ENCODE results near the gene HLA-DPA1.

The HLA-DPA1 gene

DNA sequence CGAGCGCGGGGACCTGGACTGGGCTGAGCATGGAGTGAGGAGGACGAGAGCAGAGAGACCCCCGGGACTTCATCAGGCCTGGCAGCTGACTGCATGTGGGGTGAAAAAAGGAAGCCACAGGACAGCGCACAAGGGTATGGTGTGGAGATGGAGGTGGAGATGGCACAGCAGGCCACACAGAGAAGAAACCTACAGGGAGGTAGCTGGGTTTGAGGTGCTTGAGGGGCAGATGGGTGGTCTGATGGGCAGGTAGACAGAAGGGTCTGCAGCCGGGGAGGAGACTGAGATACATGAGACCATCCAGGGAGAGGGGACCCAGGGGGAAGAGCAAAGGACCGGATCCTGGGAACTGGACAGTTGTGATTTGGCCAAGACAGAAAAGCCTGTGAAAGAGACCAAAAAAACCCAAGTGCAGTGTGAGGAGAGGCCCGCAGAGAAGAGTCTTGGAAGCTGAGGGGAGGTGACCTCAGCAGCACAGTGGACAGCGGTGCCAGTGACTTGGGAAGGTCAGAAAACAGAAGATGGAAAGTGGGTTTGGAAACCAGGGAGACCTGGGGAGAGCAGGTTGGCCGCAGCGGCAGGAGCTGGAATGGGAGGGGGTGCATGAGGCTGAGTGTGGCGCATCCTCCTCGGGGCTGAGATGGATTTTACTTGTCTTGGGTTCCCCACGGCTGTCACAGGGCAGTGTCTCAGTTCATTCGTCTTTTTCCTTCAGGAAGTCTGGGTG, 7.8 kb upstream of the HLA-DPA1 start:
- no peak for TF ChIP-seq Cebpa-rat (IDR thresholded peaks at IDR 0.05)
- Histone ChIP-seq H4K20me1 (peaks cover 0 to 34% (median 0%) of the 10 kb centered on the region in 11 experiments; a peak in 7 of 22 replicates), H3K4me2 (peak overlapping the region; percentile 73 to 95 (median 94)), H3K36me3 (peaks cover 29 to 42% (median 33%) of the 10 kb centered on the region in 11 experiments), H3K27ac (peak overlapping the region; percentile 32 to 75 (median 67); a peak in 21 of 22 replicates), H3K27me3 (no peaks in the 10 kb centered on the region), H3K4me3 (peak overlapping the region; percentile 56 to 76 (median 65)), H3K9me3 (replicated peaks in 1 of 11) (no peaks in the 10 kb centered on the region), H3K4me1 (peaks cover 53 to 78% (median 66%) of the 10 kb centered on the region in 10 experiments), H3K9ac (peak overlapping the region; percentile 70 to 82 (median 80))

- Histone ChIP-seq H3K9ac (peak overlapping the region; percentile 70 to 82 (median 80)), H3K4me3 (peak overlapping the region; percentile 56 to 76 (median 65)), H4K20me1 (peaks cover 0 to 34% (median 0%) of the 10 kb centered on the region in 11 experiments; a peak in 7 of 22 replicates), H3K27ac (peak overlapping the region; percentile 32 to 75 (median 67); a peak in 21 of 22 replicates), H3K4me1 (peaks cover 59 to 86% (median 73%) of the 10 kb centered on the region in 10 experiments), H3K27me3 (no peaks in the 10 kb centered on the region), H3K9me3 (replicated peaks in 1 of 11) (no peaks in the 10 kb centered on the region), H3K36me3 (peaks cover 20 to 34% (median 24%) of the 10 kb centered on the region in 11 experiments), H3K4me2 (peak overlapping the region; percentile 73 to 95 (median 94))
- TF ChIP-seq Cebpa-rat (IDR thresholded peaks at IDR 0.05), result no peak
Observed at GRCh38 chr6:33080127-33081089, 7.0 kb upstream of the HLA-DPA1 start.

- Histone ChIP-seq H3K4me2 (peak overlapping the region; percentile 73 to 95 (median 94)), H3K36me3 (peaks cover 12 to 26% (median 16%) of the 10 kb centered on the region in 11 experiments; a peak in 21 of 22 replicates), H3K27me3 (no peaks in the 10 kb centered on the region), H3K9me3 (replicated peaks in 1 of 11) (no peaks in the 10 kb centered on the region), H3K4me1 (peaks cover 63 to 92% (median 78%) of the 10 kb centered on the region in 10 experiments), H4K20me1 (peaks cover 0 to 34% (median 0%) of the 10 kb centered on the region in 11 experiments; a peak in 7 of 22 replicates), H3K27ac (peak overlapping the region in 9 of 11 experiments; percentile 3 to 75 (median 67); a peak in 13 of 22 replicates), H3K9ac (peak overlapping the region in 4 of 11 experiments; percentile 6 to 81 (median 40); a peak in 4 of 22 replicates), H3K4me3 (peak overlapping the region in 7 of 10 experiments; percentile 56 to 76 (median 68); a peak in 8 of 20 replicates)
- TF ChIP-seq Cebpa-rat (IDR thresholded peaks at IDR 0.05), result no peak
Observed at GRCh38 chr6:33079580-33079979, 6.1 kb upstream of the HLA-DPA1 start.

DNA sequence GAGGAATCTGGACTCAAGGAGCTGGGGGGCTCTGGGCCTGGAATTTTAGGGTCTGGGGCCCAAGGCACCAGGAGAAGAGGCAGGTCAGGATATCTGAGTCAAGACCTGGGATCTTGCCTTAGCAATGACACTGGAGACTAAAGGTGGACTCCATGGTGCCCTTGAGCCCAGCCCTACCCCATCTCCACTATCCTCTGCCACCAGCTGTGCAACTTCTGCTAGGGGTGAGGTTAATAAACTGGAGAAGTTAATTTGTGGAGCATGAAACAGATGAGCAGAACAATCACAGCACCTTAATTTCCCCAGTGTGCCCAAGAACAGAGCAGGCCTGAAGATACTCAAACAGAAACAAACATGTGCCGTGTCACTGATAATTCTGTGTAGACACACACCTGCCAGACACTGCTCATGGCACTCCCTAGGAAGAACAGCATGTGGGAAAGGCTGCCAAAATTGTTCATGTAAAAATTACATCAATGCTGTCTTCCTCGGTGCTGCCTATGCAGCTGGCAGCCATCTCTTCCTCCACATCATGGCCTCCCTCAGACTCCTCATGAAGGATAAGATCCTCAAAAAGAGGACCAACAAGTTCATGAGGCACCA, 5.6 kb upstream of the HLA-DPA1 start:
- no peaks in the 10 kb centered on the region for H3K9me3 ChIP-seq (replicated peaks in 1 of 11)
- peak overlapping the region in 8 of 11 experiments; percentile 1 to 75 (median 64); a peak in 10 of 22 replicates for H3K27ac ChIP-seq
- H3K27me3 ChIP-seq, result no peaks in the 10 kb centered on the region
- peaks cover 6 to 20% (median 11%) of the 10 kb centered on the region in 11 experiments; a peak in 20 of 22 replicates for H3K36me3 ChIP-seq
- peaks cover 64 to 91% (median 74%) of the 10 kb centered on the region in 10 experiments for H3K4me1 ChIP-seq
- H4K20me1 ChIP-seq, result peaks cover 0 to 34% (median 0%) of the 10 kb centered on the region in 11 experiments; a peak in 7 of 22 replicates
- no peak overlapping the region for H3K4me3 ChIP-seq
- H3K9ac ChIP-seq, result peak overlapping the region in 2 of 11 experiments; percentile 2 to 12; a peak in 2 of 22 replicates
- peak overlapping the region; percentile 73 to 95 (median 94) for H3K4me2 ChIP-seq
- TF ChIP-seq Cebpa-rat (IDR thresholded peaks at IDR 0.05), result no peak

DNA sequence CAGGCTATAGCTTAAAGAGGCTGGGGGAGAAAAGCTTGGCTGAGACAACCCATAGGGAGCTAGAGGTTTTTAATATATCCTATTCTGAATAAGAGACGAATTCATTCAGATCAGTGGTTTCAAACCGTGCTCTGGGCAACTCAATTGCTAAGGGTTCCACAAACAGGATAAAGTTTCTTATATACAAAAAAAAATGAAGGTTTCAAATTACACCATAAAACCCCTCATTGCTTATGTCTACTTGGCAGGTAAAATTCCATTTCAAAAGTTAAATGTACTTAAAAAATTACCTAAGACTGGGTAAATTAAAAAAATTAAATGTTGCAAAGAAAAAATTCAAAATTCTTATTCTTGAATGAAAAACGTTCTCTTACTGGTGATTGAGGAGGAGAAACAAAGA, 5.0 kb upstream of the HLA-DPA1 start:
- peak overlapping the region in 4 of 10 experiments; percentile 15 to 43 (median 38); a peak in 5 of 20 replicates for H3K4me3 ChIP-seq
- H3K27me3 ChIP-seq, result no peaks in the 10 kb centered on the region
- TF ChIP-seq Cebpa-rat (IDR thresholded peaks at IDR 0.05), result no peak
- H3K27ac ChIP-seq, result peak overlapping the region in 3 of 11 experiments; percentile 65 to 75 (median 73); a peak in 4 of 22 replicates
- H3K9ac ChIP-seq, result peak overlapping the region in 2 of 11 experiments; percentile 12 to 26; a peak in 3 of 22 replicates
- no peaks in the 10 kb centered on the region for H3K9me3 ChIP-seq (replicated peaks in 1 of 11)
- H3K4me1 ChIP-seq, result peaks cover 66 to 92% (median 77%) of the 10 kb centered on the region in 10 experiments
- peaks cover 0 to 34% (median 0%) of the 10 kb centered on the region in 11 experiments; a peak in 7 of 22 replicates for H4K20me1 ChIP-seq
- peak overlapping the region; percentile 73 to 95 (median 94); a peak in 21 of 22 replicates for H3K4me2 ChIP-seq
- H3K36me3 ChIP-seq, result peaks cover under 1 to 14% (median 5%) of the 10 kb centered on the region in 11 experiments; a peak in 20 of 22 replicates

DNA sequence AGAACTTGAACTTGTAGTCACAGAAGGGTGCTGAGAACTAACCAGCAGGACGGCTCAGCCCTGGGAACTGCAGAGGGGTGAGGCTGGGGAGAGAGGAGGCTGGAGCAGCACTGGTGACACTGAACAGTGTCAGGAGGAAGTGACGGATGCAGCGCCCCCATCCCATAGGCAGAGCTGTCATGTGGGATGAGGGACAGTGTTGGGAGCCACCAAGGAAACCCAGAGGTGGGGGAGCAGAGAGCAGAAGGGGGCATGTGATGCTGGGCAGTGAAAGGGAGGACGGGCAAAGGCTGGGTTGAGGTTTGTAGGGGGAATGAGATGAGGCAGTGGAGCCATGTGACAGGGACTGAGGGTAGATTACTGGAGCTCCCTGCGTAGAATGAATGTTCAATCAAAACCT, 4.5 kb upstream of the HLA-DPA1 start:
- peak overlapping the region in 3 of 11 experiments; percentile 10 to 26 (median 19); a peak in 2 of 22 replicates for H3K9ac ChIP-seq
- H3K36me3 ChIP-seq, result peaks cover 0 to 9% (median 0%) of the 10 kb centered on the region in 11 experiments; a peak in 5 of 22 replicates
- peak overlapping the region; percentile 59 to 95 (median 93) for H3K4me2 ChIP-seq
- H4K20me1 ChIP-seq, result peaks cover 0 to 31% (median 0%) of the 10 kb centered on the region in 11 experiments; a peak in 7 of 22 replicates
- H3K9me3 ChIP-seq (replicated peaks in 1 of 11), result no peaks in the 10 kb centered on the region
- peak overlapping the region in 5 of 10 experiments; percentile 15 to 43 (median 35); a peak in 6 of 20 replicates for H3K4me3 ChIP-seq
- no peak for TF ChIP-seq Cebpa-rat (IDR thresholded peaks at IDR 0.05)
- no peaks in the 10 kb centered on the region for H3K27me3 ChIP-seq
- H3K4me1 ChIP-seq, result peaks cover 71 to 94% (median 82%) of the 10 kb centered on the region in 10 experiments
- H3K27ac ChIP-seq, result peak overlapping the region in 2 of 11 experiments; percentile 12 to 15; a peak in 4 of 22 replicates

- TF ChIP-seq Cebpa-rat (IDR thresholded peaks at IDR 0.05), result no peak
- Histone ChIP-seq H3K36me3 (no peaks in the 10 kb centered on the region; a peak in 2 of 22 replicates), H3K9ac (peak overlapping the region; percentile 65 to 84 (median 78); a peak in 21 of 22 replicates), H3K4me3 (peak overlapping the region; percentile 54 to 83 (median 68)), H3K27ac (peak overlapping the region; percentile 60 to 86 (median 83)), H4K20me1 (peaks cover 0 to 31% (median 4%) of the 10 kb centered on the region in 11 experiments; a peak in 8 of 22 replicates), H3K27me3 (no peaks in the 10 kb centered on the region), H3K9me3 (replicated peaks in 1 of 11) (no peaks in the 10 kb centered on the region), H3K4me2 (peak overlapping the region; percentile 88 to 98 (median 95)), H3K4me1 (peaks cover 75 to 94% (median 84%) of the 10 kb centered on the region in 10 experiments)
Observed at GRCh38 chr6:33076406-33076934, 3.0 kb upstream of the HLA-DPA1 start.

Data from BLaER1 treated with 17β-estradiol and CSF1 and Interleukin-3, amounts not matched to agents 10 nM and 100 nM (cell line).